Activated CD8-positive, alpha-beta memory T cell treated with anti-CD3 and anti-CD28 coated beads for 24 hours (primary cell): Measurements from ENCODE around the gene TGFBR3.

Experiments used
- DNase-seq: peaks from one replicate; pipeline ENCODE4 v3.0.0-alpha.2; 2020

The TGFBR3 gene

DNA sequence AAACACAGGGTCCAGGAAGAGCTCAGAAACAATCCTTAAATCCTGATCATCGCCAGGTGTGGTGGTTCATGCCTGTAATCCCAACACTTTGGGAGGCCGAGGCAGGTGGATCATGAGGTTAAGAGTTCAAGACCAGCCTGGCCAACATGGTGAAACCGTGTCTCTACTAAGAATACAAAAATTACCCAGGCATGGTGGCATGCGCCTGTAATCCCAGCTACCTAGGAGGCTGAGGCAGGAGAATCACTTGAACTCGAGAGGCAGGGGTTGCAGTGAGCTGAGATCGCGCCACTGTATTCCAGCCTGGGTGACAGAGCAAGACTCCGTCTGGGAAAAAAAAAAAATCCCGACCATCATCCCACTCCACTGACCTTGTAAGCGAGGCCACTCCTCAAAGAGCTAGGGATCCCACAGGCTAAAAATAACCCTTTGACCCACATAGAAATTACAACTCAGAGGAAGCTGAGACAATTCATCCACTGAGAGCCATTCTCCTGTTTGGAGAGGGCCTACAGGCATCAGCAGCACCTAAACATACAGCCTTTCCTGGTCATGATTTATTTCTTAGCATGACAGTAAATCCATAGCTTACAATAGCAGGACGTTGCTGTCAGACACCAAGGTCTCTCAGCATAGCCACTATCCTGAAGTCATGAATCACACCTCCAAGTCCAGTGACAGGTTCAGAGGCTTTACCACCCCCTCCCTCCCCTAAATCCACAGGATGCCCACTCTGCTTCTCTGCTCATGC is 66.7 kb downstream of the TGFBR3 start:
- no peak for DNase-seq

DNA sequence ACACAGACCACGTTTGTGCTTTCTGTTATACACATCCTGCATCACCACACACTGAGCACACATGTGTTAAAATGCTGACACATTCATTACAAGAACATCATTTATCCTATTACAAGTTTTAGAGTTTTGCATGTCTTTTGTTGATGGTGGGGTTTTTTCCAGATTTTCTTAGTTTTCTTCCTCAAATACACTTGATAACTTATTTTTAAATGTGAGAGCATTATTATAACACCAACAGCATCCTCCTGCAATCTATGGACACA is 67.3 kb downstream of the TGFBR3 start:
- DNase-seq = no peak

DNA sequence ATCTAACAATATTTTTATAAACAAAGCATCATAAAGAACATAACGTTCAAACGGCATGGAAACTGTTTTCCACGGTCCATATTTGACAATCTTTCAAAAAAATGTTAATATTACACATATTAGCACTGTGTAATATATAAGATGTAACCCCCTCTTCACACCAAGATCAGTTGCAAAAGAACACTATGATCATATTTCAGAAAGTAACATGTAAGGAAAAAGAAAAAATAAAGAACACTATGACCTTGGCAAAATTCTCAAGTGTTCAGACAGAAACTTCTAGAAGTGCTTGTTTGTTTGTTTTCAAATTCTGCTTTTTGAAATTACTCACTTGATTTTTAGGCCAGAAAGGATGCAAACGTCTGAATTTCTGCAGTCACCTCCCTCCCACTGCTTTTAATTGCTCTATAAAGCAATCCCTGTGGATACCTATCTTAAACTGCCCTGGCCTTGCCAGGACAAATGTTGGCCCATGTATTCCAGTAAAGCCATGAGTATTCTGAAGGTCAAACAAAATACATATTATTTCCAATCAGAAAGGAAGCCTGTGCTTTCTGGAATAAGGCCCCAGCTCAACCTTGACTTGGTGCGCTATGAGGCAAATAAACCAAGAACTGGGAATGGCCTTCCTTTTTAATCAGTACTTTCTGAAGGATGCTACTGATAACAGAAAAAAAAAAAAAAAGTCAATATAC is 68.6 kb downstream of the TGFBR3 start:
- no peak for DNase-seq

DNA sequence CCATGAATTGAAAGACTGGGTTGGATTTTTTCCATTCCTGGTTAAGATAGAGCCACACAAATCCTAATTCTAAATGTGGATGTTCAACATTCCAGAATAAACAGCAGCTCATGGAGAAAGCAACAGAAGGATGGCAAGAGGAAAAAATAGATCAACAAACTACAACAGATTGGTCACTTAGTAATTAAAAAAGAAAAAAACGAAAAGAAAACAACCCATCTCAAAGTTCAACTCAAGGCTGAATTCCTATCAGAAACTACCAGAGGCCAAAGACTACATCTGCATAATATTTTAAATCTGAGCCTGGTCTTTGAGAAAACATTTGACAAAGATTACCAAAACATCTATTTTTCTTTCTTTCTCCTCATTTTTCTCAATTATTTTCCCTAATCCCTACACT is 69.9 kb downstream of the TGFBR3 start:
- DNase-seq = no peak

DNA sequence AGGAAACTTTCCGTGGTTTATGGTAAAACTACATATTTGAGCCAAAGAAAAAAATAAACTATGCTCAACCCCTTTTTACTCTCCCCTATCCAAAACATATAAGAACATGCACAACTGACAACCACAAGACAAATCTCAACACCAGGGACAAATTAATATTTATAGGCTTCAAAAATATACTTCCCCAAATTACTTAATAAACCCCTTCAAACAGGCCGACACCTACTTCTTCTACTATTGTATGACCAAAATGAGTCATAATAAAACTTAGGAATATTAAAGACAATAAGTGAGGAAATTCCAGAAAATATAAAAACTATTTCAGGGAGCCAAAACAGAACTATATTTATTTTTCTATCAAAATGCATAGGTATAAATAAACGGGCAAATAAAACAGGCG is 71.5 kb downstream of the TGFBR3 start:
- no peak for DNase-seq

DNA sequence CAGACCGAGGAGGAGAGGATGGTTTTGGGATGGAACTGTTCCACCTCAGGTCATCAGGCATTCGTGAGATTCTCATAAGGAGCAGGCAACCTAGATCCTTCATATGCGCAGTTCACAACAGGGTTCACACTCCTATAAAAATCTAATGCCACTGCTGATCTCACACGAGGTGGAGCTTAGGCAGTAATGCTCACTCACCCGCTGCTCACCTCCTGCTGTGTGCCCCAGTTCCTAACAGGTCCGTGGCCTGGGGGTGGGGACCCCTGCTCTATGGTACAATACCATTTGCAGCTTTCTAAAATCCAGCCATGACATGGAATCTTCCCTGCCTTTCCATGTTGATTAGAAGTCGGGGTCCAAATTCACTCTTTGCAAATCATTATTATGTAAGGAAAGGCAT is 72.1 kb downstream of the TGFBR3 start:
- no peak for DNase-seq

DNA sequence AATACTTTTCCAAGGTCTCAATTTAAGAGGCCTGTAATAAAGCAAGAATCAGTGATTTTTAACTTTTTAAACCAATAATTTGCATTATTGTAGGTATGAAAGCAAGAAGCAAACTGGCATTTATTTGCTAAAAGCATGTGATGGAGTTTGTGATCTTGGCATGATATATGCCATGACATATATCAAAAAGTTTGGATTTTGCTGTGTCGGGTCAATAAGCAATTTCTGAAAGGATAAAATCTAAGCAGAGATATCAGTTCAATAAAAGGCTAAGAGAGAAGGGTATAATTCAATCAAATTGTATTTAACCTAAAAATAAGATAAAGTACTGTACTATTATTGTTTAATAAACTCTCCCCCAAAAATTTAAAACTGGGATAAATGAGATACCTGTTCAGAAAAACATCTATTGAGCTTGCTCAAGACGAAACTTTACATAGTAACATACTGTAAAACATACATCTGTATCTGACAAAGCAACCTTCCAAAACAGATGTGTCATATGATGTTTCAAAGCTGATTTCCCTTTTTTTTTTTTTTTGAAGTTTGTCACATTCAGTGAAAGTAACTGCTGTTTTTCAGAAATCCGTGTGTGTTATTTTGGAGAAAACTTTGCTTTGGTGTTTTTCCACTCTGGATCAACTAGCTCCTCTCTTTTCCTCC is 74.5 kb downstream of the TGFBR3 start:
- no peak for DNase-seq

DNA sequence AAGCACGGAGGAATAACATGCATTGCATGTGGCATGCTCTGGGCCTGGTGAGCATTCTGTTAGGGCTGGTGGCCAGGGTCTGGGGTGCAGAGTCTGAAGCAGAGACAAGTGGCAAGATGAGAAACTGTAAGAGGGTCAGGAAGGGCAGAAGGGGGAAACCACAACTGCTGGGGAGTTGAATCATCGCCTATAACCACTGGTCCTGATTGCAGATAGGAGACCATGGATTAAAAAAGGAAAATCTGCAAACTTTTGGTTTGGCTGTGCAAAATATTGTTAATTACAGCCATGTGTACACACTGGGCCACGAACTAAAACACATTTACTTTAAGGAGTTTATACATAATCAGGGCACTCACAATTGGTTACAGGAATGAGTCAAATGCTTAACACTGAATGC is 76.6 kb downstream of the TGFBR3 start:
- DNase-seq = no peak

DNA sequence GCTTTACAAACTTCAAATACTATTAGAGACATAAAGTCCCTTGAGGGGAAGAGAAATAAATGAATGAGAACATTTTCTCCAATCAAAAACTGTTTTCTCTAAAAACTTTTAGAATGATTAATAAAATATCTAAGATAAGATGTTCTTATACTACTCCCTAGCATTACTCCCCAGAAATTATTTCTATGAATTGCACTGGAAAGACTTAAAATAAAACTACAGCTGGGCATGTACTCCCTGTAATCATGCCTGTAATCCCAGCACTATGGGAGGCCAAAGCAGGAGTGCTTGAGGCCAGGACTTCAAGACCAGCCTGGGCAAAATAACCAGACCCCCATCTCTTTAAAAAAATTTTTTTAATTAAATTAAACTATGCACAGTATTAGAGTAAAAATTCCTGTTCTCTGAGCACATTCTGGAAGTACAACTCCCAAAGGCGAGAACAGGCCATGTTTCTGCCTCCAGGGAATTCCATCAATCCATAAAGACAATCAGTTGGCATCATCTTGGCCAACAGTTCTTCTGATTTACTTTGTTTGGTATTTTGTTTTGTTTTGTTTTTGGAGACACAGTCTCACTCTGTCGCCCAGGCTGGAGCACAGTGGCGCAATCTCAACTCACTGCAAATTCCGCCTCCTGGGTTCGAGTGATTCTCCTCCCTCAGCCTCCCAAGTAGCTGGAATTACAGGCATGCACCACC is 77.9 kb downstream of the TGFBR3 start:
- DNase-seq = no peak

DNA sequence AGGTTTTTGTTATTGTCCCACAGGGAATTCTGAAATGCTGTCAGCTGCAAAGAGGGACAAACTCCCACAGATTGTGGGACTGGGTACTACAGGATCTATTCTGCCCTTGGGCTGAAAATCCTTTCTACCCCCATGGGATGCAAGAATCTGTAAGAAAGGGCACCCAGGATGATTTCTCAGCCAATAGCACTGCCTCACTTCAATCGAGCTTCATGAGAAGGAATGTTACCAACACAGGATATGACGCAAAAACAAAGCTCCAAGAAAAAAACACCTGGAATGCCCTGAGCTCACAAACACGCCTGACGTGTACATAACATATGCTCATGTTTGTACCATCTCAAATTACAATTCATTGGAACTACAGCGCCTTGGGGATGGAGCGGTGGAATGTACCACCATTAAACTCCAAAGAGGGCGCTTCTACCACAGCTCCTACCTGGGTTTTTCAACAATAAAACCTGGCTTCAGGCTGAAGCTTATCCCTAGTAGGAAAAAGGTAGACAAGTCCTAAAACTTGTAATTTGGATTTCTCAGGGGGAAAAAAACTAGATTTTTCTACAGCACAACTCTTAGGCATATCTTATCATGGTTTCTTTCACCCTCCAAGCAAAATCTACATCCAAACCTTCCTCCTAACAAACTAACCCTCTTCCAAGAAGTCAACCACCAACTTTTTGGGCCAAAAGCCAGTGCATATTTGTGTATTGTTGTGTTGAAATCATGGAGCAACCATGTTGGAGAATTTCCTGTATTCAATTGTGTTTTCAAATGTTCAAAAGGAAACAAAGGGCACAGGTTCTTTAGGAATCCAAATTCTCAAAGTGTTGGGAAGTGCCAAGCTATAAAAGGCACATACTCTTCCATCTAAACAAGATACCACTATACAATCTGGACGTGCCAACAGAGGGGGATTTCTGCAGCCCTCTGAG is 78.9 kb downstream of the TGFBR3 start:
- no peak for DNase-seq

DNA sequence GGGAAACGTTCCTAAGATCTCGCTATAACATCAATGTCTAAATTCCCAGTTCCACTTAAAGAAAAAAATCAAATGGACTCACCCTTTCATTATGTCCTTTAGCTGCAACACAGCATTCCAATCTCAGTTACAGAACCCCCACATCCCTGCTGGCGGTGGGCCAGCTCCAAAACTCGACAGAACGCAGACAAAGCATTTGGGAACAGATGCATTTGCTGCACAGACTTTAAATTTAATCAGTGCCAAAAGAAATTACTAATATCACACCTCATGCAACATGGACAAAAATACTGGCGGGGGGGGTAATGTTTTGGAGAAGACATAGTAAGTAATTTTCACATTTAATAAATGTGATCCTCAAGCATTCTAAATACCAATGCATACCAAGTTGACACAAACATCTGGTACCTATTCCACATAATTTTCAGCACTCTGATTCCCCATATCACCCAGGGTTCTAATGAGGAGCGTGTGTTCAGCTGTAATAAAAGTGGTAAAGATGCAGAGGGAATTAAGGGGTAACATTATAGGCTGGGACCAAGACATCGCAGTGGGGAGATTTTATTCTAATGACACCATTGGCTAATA is 79.7 kb downstream of the TGFBR3 start:
- no peak for DNase-seq

DNA sequence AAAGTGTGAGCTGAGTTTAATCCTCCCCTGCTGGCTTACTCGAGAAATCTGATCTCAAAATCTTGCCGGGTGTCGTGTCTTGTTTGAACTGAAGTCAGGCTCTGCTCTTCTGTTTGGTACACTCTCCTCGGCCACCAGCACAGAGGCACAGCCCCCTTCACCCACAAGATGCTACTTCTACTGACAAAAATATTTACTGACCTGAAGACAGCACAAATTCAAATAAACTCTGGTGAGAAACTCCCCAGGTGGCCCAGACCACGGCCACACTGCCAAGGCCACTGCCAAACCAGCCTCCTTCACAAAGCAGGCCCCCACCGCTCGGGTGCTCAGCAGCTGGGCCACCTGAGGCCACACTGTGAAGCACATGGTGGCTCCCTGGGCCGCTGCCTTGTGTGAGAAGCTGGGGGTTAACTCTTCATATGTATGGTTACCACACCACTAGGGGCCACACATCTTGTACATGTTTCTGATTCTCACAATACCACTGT is 80.6 kb downstream of the TGFBR3 start:
- DNase-seq = no peak

DNA sequence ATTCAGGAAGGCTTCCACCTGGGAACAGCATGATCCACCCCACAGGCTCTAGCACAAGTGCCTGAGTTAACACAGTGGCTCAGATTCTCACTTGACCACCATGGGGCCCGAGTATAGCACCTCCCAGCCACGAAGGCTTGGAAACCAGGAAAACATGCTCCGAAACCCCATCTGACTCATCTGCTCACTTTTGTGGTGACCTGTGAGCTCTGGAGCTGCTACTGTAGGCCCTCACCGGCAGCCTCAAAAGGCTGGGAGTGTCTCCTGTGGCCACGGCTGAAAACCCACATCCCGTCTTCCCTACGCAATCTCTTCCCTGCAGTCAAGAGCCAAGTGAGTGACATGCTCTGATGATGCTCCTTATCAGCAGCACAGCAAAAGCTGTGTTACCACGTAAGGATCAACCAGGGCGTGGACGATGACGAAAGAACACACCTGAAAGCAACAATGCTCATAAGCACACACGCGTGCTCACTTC is 81.4 kb downstream of the TGFBR3 start:
- DNase-seq = peak; percentile 87

DNA sequence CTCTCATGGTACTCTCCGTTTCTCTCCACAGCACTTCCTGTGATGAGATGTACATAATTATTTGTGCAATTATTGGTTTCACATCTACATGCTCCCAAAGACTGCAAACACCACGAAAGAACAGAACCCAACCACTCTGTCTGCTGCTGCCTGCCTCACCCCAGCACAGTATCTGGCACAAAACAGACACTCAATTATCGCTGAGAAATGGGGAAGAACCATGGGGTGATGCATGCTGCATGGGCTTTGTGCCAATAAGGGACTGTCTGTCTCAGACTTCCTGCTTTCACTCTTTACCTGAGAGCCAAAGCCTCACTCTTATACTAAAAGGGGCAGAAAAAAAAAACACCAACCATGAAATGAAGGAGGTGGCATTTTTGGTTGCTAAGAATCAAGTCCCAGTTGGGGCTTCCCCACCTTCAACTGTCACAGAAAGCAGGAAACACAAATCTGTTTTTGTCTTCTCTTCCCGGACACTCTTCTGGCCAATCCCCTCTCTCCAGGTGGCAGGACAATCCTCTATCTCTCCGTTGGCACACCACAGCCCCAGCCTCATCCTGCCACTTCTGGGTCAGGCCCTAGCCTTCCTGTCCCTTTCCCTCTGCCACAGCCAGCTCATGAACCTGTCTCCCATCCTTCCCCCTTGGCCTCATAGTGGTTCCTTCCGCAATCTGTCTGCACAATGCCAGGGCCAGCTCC is 82.0 kb downstream of the TGFBR3 start:
- peak; percentile 87 for DNase-seq

DNA sequence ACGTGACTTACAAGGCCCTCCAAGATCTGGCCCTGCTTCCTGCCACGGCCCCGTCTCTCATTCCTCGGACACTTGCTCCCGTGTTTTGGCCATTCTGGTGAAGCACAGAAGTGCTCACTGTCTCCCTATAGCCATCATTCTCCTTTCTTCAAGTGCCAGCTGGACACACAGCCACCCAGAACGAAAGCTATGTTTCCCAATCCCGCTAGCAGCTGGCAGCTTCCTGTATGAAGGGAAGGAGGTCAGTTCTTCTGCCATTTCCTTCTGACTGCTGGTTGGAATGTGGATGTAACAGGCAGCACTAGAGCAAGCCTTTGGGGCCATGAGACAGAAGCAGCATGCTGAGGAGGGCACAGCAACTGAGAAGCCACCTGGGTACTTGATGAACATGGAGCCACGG is 82.8 kb downstream of the TGFBR3 start:
- DNase-seq = no peak

DNA sequence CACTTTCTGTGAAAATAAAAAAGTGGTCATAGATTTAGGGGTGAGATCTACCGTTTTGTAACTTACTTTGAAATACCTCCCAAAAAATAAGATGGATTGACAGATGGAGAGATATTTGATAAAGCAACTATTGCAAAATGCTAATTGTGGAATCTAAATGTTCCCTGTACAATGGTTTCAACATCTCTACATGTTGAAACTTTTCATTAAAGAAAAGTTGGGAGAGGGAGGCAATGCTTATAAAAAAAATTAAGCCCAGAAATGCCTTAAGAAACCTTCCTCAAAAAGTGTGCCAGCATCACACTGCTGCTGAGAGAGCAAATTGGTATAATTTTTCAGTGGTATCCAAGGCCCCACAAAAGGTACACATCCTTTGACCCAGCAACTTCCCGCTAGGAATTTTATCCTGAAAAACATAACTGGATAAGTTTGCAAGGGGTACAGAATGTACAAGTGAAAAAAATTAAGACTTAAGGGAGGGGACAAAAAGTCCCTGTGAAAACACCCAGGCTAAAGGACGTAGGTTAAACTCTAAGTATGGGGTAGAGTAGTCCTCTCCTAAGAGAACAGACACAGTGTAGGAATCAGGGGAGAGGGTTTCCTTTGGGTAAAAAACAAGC is 84.3 kb downstream of the TGFBR3 start:
- no peak for DNase-seq

DNA sequence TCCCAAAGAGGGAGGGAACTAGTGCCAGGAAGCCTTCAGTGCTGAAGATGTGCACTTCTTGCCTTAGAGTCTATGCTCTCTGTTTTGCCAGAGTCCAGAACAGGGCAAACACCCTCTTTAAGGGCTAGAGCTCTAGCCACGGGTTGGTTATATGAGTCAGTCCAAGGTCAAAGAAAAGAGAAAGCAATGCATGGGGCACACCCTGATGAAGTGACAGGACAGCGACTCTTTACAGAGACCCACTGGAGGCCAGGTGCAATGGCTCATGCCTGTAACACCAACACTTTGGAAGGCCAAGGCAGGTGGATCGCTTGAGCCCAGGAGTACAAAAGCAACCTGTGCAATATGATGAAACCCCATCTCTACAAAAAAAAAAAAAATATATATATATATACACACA is 86.1 kb downstream of the TGFBR3 start:
- DNase-seq = no peak

DNA sequence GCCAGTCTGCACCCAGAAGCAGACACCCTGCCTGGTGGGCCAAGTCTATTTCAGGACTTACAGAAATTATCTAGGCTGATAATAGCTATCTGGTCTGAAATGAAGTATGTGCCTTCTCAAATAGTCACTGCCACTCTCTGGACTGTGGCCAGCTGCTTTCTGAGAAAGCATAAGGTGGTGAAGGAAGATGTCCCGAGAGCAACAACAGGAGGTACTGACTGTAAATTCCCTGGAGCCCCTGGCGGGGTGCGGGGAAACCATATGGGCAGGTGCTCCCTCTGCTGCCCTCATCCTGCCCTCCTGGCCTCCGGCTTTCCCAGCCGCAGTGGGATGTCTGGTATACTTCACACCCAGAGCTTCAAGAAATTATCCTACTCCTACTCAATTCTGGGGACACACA is 86.8 kb downstream of the TGFBR3 start:
- peak; percentile 47 for DNase-seq

DNA sequence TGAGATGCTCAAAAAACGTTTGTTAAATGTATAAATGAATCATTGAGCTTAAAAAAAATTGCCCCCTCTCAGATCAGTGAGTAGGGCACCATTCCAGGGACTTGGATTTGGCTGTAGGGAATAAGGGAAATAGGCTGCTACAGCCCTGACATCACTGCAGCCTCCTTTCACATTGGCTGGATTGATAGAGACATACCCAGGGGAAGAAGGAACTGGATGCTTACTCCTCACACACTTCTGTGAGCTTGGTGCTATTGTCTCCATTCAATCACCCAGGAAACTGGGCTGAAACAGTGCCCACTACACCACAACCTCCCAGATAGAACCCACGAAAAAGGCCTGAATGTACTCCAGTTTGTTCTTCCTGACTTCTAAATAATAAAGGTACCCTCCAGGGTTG is 87.2 kb downstream of the TGFBR3 start:
- no peak for DNase-seq

DNA sequence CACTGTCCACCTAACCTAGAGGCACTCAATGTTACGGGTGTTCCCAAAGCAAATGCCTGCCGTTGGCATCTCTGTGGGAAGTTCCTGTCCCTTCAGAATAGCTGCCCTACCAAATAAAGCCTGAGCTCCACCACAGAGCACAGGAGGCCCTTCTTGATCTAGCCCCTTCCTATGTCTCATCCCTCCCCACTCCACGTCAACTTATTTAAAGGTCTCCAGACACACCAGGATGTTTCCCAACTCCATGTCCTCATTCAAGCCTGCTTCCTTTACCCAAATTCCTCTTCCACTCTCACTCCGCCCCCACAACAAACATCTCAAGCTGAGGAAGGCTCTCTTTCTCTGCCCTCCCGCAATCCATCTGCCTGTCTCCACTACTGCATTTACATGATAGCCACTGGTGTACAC is 87.7 kb downstream of the TGFBR3 start:
- DNase-seq = peak; percentile 44

DNA sequence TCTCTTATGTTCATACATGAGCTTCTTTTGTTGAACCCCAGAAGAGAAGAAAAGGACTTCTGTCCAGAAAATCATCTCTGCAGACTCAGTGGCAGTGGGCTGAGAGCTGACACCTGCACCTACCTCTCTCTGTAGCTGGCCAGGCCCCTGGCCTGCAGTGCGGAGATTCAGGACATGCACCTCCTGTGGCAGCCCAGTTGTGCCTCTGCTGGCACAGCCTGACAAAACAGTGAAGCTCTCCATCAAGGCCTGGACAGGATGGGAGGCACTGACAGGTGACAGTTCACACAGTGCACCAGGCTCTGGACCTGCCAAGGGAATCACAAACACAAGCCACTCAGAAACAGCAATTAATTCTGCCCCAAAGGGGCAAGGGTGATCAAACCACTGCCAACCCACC is 88.8 kb downstream of the TGFBR3 start:
- DNase-seq = peak; percentile 53
